Measurements from ENCODE around the gene TACC2.

The TACC2 gene

DNA sequence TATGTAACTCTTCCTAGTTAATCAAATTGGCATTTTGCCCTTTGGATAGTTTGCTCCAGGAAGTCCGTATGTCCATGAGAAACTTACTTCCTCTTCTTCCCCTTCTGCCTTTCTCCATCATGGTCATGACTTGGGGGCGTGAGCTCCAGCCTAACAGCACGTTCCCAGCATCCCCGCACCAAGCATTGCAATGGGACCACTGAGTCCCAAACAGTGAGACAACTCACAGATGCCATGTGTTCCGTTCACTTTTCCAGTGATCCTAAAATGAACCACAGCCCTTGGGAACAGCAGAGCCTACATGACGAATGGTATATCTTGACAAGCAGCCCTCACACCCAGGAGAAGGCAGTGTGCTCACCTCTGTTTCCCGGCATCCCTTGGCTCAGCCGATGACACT is 292.8 kb downstream of the TACC2 start:
- DNase-seq (ENCODE audit: low read depth, low spot score), result no peak
- ChIA-PET CTCF (interaction anchor here (0.6 to 2.0 kb wide), 6 partner anchors 10 to 284 kb away, joined by 3 to 10 read pairs (median 4); partner anchors contain the start of gene BTBD16), POLR2A (no interaction called here)
- no peak overlapping the region for H3K4me3 ChIP-seq (ENCODE audit: low read depth, low read length)
- TF ChIP-seq, protein P1, sequence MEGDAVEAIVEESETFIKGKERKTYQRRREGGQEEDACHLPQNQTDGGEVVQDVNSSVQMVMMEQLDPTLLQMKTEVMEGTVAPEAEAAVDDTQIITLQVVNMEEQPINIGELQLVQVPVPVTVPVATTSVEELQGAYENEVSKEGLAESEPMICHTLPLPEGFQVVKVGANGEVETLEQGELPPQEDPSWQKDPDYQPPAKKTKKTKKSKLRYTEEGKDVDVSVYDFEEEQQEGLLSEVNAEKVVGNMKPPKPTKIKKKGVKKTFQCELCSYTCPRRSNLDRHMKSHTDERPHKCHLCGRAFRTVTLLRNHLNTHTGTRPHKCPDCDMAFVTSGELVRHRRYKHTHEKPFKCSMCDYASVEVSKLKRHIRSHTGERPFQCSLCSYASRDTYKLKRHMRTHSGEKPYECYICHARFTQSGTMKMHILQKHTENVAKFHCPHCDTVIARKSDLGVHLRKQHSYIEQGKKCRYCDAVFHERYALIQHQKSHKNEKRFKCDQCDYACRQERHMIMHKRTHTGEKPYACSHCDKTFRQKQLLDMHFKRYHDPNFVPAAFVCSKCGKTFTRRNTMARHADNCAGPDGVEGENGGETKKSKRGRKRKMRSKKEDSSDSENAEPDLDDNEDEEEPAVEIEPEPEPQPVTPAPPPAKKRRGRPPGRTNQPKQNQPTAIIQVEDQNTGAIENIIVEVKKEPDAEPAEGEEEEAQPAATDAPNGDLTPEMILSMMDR (IDR thresholded peaks at IDR 0.05; ENCODE audit: insufficient read depth, low read length, missing control alignments), result no peak

DNA sequence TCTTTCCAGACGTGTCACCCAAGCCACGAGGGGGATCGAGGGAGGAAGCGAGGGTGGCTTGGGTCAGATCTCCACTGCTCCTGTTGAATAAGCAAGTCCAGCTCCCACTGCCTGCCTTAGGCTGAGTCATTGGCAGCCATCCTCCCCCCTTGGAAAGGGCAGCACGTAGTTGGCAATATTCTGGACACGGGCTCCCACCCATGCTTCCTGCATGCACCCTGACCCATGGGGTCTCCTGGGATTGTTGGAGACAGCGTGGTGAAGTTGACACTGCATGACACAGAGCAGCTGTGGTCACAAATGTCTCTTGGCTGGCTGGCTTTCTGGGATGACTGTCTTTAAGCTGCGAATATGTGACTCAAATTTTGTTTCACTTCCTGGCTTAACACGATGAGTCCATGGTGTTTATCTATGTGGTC is 293.3 kb downstream of the TACC2 start:
- ChIA-PET CTCF (interaction anchor here (0.6 to 2.9 kb wide), 7 partner anchors 11 to 283 kb away, joined by 3 to 16 read pairs (median 4); partner anchors contain the start of gene BTBD16), POLR2A (no interaction called here)
- no peak for DNase-seq (ENCODE audit: low read depth, low spot score)
- no peak overlapping the region for H3K4me3 ChIP-seq (ENCODE audit: low read depth, low read length)
- TF ChIP-seq, protein P1 (IDR thresholded peaks at IDR 0.05; ENCODE audit: insufficient read depth, low read length, missing control alignments), result no peak

DNA sequence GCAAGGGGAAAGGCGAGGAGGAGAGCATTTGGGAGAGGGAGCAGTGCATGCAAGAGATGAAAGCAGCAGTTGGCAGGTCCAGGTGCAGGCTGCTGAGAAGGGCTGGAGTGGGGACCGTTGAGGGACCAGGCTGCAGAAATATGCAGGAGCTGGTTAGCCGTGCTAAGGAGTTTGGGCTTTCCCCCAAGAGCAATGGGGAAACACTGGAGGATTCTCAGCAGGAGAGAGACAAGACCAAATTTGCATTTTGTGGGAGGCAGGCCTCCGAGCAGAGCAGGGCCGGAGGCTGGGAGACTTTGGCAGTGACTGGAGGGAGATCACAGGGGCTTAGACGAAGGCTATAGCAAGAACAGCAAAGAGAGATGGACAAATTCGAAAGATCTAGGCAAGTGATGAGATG is 293.9 kb downstream of the TACC2 start:
- DNase-seq (ENCODE audit: low read depth, low spot score), result no peak
- TF ChIP-seq, protein P1 (IDR thresholded peaks at IDR 0.05; ENCODE audit: insufficient read depth, low read length, missing control alignments), result no peak
- ChIA-PET POLR2A (no interaction called here), CTCF (interaction anchor here (1.2 to 2.9 kb wide), 5 partner anchors 11 to 156 kb away, joined by 3 to 16 read pairs (median 10); partner anchors contain the start of gene BTBD16)
- no peak overlapping the region for H3K4me3 ChIP-seq (ENCODE audit: low read depth, low read length)

DNA sequence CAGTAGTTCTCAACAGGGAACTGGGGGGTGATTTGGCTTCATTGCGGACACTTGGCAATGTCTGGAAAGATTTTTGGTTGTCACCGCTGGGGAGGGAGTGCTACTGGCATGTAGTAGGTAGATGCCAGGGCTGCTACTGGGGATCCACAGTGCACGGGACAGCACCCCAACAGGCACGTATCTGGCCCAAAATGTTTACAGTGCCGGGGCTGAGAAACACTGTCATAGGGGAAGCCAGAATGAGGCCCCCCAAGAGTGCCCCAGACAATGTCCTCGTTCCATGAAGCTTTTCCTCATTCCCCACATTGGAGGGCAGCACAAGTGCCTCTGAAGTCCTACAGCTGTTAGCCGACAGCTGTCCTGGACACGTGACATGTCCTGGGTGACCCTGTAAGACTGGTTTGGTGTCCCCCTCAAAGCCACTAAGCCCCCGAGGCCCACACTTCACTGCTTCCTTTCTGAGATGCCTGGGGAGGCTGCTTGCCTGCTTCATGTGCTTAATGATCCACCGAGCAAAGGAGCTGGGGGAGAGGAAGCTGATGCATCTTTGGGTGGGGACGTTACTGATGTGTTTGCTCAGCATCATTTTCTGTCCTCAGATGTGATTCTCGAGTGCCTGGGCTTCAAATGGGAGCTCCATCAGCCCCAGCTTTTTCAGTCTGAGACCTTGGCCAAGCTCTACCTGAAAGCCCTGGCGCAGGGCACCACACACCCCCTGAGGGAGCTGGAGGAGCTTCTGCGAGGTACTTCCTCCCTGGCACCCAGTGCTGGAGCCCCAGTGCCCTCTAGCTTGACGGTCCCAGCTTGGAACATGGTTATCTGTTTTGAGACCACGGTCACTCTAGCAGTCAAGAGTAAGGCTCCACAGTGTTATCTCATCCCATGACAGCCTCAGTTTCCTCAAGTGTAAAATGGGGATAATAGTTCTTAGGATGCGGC is 296.8 kb downstream of the TACC2 start:
- H3K4me3 ChIP-seq (ENCODE audit: low read depth, low read length), result no peak overlapping the region
- TF ChIP-seq, protein P1 (IDR thresholded peaks at IDR 0.05; ENCODE audit: insufficient read depth, low read length, missing control alignments), result no peak
- ChIA-PET POLR2A (no interaction called here), CTCF (interaction anchor here (0.7 to 4.4 kb wide), 9 partner anchors 9 to 150 kb away, joined by 3 to 42 read pairs (median 5); partner anchors contain the start of gene BTBD16)
- DNase-seq (ENCODE audit: low read depth, low spot score), result no peak

DNA sequence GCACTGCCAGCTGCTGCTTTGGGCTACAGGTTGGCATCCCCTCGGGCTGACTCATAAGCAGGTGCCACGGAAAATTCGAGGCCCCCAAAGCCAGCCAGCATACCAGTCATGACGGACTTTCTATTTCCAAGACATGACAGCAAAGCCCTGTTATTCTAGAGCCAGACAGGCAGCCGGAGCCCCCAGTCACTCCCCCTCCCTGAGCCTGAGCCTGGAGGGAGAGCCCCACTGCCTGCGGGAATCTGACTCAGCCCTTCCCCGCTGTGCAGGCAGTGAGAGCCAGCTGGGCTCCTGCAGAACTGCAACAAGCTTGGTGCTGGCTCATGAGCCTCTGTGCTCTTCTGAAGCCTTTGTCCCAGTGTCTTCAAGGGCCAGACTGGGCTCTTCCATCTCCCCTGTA is 297.9 kb downstream of the TACC2 start:
- DNase-seq (ENCODE audit: low read depth, low spot score), result no peak
- H3K4me3 ChIP-seq (ENCODE audit: low read depth, low read length), result no peak overlapping the region
- ChIA-PET CTCF (interaction anchor here (1.3 to 4.4 kb wide), 8 partner anchors 8 to 149 kb away, joined by 5 to 42 read pairs (median 8); partner anchors contain the start of gene BTBD16), POLR2A (no interaction called here)
- TF ChIP-seq, protein P1 (IDR thresholded peaks at IDR 0.05; ENCODE audit: insufficient read depth, low read length, missing control alignments), result no peak

DNA sequence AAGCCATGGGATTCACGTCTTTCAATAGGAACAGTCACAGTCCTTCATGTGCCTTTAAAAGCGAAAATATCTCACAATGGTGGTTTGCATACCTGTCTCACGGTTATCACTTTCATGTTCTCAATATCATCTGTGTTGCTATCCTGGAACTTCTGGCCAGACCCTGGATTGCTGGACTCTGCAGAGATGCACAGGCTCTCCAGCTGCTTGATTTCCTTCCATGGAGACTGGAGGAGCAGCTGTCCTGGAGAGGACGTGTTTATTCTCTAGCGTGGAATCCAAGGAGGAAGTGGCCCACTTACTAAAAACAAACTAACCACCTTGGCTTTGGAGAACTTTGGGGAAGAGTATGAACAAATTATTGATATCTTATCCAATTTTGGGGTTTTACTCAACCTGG is 298.6 kb downstream of the TACC2 start:
- TF ChIP-seq, protein P1 (IDR thresholded peaks at IDR 0.05; ENCODE audit: insufficient read depth, low read length, missing control alignments), result no peak
- no peak overlapping the region for H3K4me3 ChIP-seq (ENCODE audit: low read depth, low read length)
- ChIA-PET CTCF (interaction anchor here (1.2 to 7.2 kb wide), 7 partner anchors 8 to 276 kb away, joined by 3 to 48 read pairs (median 13); no protein-coding TSS in a partner anchor), POLR2A (no interaction called here)
- DNase-seq (ENCODE audit: low read depth, low spot score), result no peak
